HEK293 (cell line): ENCODE results near the gene SLC6A11.

Source experiments
- CTCF ChIA-PET: fragments of 350-600 bp; formaldehyde crosslinking; extraction: SDS; loops from one replicate; lab custom pipeline; 2021; ENCODE audit warnings: antibody characterized with exemption; lab: Yijun Ruan, JAX
- POLR2A ChIA-PET: fragments of 300-600 bp; formaldehyde crosslinking; extraction: SDS; loops from one replicate; lab custom pipeline; 2020; ENCODE audit warnings: antibody characterized with exemption, inconsistent platforms; lab: Yijun Ruan, JAX
- H3K27ac ChIP-seq: fragments of 200-500 bp; sonication (Bioruptor generic); 2 replicates; pipeline ENCODE4 v1.5.1; 2014; ENCODE audit warnings: low read depth, low read length, control low read depth, inconsistent platforms; ENCODE audit errors: extremely low read depth
- H3K36me3 ChIP-seq, 2 experiments: fragments of 200-500 bp in 1 of 2; sonication (Bioruptor generic) in 1 of 2; 1 replicate in 1 of 2; 2 replicates in 1 of 2; pipeline ENCODE4 v1.5.1; 2014 to 2017; ENCODE audit warnings: inconsistent platforms in 2 of 2, low read length in 2 of 2; ENCODE audit not compliant: control insufficient read depth in 2 of 2, insufficient read depth in 1 of 2
- H3K4me1 ChIP-seq: fragments of 200-500 bp; sonication (Bioruptor generic); 2 replicates; pipeline ENCODE4 v1.5.1; 2014; ENCODE audit warnings: mild to moderate bottlenecking, low read length, inconsistent platforms; ENCODE audit not compliant: control insufficient read depth, insufficient read depth
- H3K4me3 ChIP-seq: 2 replicates; pipeline ENCODE4 v1.5.1; 2011; ENCODE audit warnings: low read depth, mild to moderate bottlenecking, control low read depth, low read length, moderate library complexity
- H3K9me3 ChIP-seq: fragments of 200-500 bp; sonication (Bioruptor generic); 2 replicates; pipeline ENCODE4 v1.5.1; 2014; ENCODE audit warnings: low read depth, low read length, inconsistent platforms; ENCODE audit not compliant: control insufficient read depth, insufficient read depth
- FEZF1 ChIP-seq: fragments of 450-650 bp; formaldehyde crosslinking; IDR thresholded peaks from 2 replicates; pipeline ENCODE4 v1.5.1; 2016; ENCODE audit warnings: missing biosample characterization, missing genetic modification characterization
- SP7 ChIP-seq: fragments of 450-650 bp; formaldehyde crosslinking; IDR thresholded peaks from 2 replicates; pipeline ENCODE4 v1.5.1; 2016; ENCODE audit warnings: missing biosample characterization, missing genetic modification characterization
- ZEB2 ChIP-seq: fragments of 450-650 bp; formaldehyde crosslinking; IDR thresholded peaks from 2 replicates; pipeline ENCODE4 v1.5.1; 2016; ENCODE audit warnings: missing biosample characterization, missing genetic modification characterization
- ZNF174 ChIP-seq: fragments of 450-650 bp; formaldehyde crosslinking; IDR thresholded peaks from 2 replicates; pipeline ENCODE4 v1.5.0; 2017; ENCODE audit warnings: missing biosample characterization, mild to moderate bottlenecking, missing genetic modification characterization
- ZNF24 ChIP-seq: fragments of 450-650 bp; formaldehyde crosslinking; IDR thresholded peaks from 2 replicates; pipeline ENCODE4 v1.5.1; 2016; ENCODE audit warnings: missing biosample characterization, missing genetic modification characterization
- ZNF324 ChIP-seq: fragments of 450-650 bp; formaldehyde crosslinking; IDR thresholded peaks from 2 replicates; pipeline ENCODE4 v1.5.1; 2016; ENCODE audit warnings: missing biosample characterization, missing genetic modification characterization
- ZNF350 ChIP-seq: fragments of 450-650 bp; formaldehyde crosslinking; IDR thresholded peaks from 2 replicates; pipeline ENCODE4 v1.5.0; 2017; ENCODE audit warnings: missing biosample characterization, mild to moderate bottlenecking, missing genetic modification characterization
- ZNF416 ChIP-seq: fragments of 450-650 bp; formaldehyde crosslinking; IDR thresholded peaks from 2 replicates; pipeline ENCODE4 v1.5.1; 2016; ENCODE audit warnings: missing biosample characterization, missing genetic modification characterization
- ZNF548 ChIP-seq: fragments of 450-650 bp; formaldehyde crosslinking; IDR thresholded peaks from 2 replicates; pipeline ENCODE4 v1.5.1; 2016; ENCODE audit warnings: missing biosample characterization, missing genetic modification characterization
- ZNF561 ChIP-seq: fragments of 450-650 bp; IDR thresholded peaks from 2 replicates; pipeline ENCODE4 v1.5.1; 2018; ENCODE audit warnings: missing biosample characterization, missing genetic modification characterization, borderline replicate concordance
- ZNF626 ChIP-seq: fragments of 450-650 bp; sonication (Bioruptor Pico); formaldehyde crosslinking; IDR thresholded peaks from 2 replicates; pipeline ENCODE4 v1.5.1; 2018; ENCODE audit warnings: missing biosample characterization, missing genetic modification characterization, inconsistent platforms
- ZNF776 ChIP-seq: fragments of 450-650 bp; formaldehyde crosslinking; IDR thresholded peaks from 2 replicates; pipeline ENCODE4 v1.5.0; 2017; ENCODE audit warnings: missing biosample characterization, missing genetic modification characterization, borderline replicate concordance
- ZNF791 ChIP-seq: fragments of 450-650 bp; formaldehyde crosslinking; IDR thresholded peaks from 2 replicates; pipeline ENCODE4 v1.5.1; 2016; ENCODE audit warnings: missing biosample characterization, missing genetic modification characterization
- TF ChIP-seq, protein P1 (sequence below): fragments of 450-650 bp; formaldehyde crosslinking; IDR thresholded peaks from 2 replicates; pipeline ENCODE4 v1.5.1; 2016; ENCODE audit warnings: missing biosample characterization, missing genetic modification characterization
- TF ChIP-seq, protein P2 (sequence below): fragments of 450-650 bp; formaldehyde crosslinking; IDR thresholded peaks from 2 replicates; pipeline ENCODE4 v1.5.1; 2016; ENCODE audit warnings: missing biosample characterization, missing genetic modification characterization
- TF ChIP-seq, protein P3 (sequence below): fragments of 450-650 bp; formaldehyde crosslinking; IDR thresholded peaks from 2 replicates; pipeline ENCODE4 v1.5.1; 2017; ENCODE audit warnings: missing biosample characterization, mild to moderate bottlenecking, missing genetic modification characterization, moderate library complexity
- TF ChIP-seq, protein P4 (sequence below): fragments of 450-650 bp; formaldehyde crosslinking; IDR thresholded peaks from 2 replicates; pipeline ENCODE4 v1.5.1; 2016; ENCODE audit warnings: missing biosample characterization, missing genetic modification characterization, borderline replicate concordance
- TF ChIP-seq, protein P5 (sequence below): fragments of 450-650 bp; formaldehyde crosslinking; IDR thresholded peaks from 2 replicates; pipeline ENCODE4 v1.5.1; 2017; ENCODE audit warnings: missing biosample characterization, missing genetic modification characterization
- TF ChIP-seq, protein P6 (sequence below): fragments of 450-650 bp; formaldehyde crosslinking; IDR thresholded peaks from 2 replicates; pipeline ENCODE4 v1.5.1; 2016; ENCODE audit warnings: missing biosample characterization, missing genetic modification characterization

Gene SLC6A11

DNA sequence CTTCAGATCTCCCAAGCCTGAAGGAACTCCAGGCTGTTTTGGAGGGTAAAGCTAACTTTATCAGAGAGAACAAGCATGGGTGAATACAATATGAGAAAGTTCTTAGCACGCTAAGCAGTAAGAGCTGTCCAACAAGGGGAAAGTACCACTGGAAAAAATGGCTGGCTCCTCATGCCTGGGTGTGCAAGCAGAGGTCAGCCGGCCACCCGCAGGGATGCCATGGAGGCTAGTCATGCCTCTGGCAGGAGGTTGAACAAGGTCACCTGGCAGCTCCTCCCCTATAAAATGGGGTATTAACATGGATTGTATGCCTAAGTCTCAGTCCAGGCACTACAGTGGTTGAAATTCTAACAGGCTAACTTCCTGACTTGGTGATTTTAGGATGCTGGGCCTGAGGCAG, 101.1 kb downstream of the SLC6A11 start:
- POLR2A ChIA-PET: no interaction called here

DNA sequence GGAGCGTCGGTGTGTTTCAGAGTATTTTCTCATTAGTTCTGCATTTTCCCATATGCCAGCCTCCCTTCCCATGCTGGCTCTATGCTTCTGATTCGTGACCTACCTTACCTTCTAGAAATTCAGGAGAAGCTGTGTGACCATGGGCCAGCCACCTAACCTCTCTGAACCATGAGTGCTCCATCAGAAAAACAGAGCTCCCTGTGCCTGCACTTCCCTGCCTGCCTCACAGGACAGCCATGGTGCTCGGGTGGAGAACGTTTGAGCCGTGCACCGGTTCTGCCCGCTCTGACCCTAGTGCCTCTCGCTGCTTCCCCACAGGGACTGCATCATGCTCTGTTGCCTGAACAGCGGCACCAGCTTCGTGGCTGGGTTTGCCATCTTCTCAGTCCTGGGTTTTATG, 102.0 kb downstream of the SLC6A11 start:
- TF ChIP-seq FEZF1: no peak
- no peak for TF ChIP-seq ZEB2 (tag by site-specific recombination)
- TF ChIP-seq ZNF350: no peak
- TF ChIP-seq, protein P1, sequence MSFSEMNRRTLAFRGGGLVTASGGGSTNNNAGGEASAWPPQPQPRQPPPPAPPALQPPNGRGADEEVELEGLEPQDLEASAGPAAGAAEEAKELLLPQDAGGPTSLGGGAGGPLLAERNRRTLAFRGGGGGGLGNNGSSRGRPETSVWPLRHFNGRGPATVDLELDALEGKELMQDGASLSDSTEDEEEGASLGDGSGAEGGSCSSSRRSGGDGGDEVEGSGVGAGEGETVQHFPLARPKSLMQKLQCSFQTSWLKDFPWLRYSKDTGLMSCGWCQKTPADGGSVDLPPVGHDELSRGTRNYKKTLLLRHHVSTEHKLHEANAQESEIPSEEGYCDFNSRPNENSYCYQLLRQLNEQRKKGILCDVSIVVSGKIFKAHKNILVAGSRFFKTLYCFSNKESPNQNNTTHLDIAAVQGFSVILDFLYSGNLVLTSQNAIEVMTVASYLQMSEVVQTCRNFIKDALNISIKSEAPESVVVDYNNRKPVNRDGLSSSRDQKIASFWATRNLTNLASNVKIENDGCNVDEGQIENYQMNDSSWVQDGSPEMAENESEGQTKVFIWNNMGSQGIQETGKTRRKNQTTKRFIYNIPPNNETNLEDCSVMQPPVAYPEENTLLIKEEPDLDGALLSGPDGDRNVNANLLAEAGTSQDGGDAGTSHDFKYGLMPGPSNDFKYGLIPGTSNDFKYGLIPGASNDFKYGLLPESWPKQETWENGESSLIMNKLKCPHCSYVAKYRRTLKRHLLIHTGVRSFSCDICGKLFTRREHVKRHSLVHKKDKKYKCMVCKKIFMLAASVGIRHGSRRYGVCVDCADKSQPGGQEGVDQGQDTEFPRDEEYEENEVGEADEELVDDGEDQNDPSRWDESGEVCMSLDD (tag by site-specific recombination): no peak
- TF ChIP-seq ZNF561 (tag by site-specific recombination): no peak
- TF ChIP-seq ZNF626 (tag by site-specific recombination): no peak
- H3K27ac ChIP-seq: no peak overlapping the region
- no peaks in the 10 kb centered on the region for H3K9me3 ChIP-seq
- ChIA-PET POLR2A (no interaction called here), CTCF (interaction anchor here (1.2 kb wide), 1 partner anchor 67 kb away, joined by 3 read pairs; no protein-coding TSS in a partner anchor)
- no peaks in the 10 kb centered on the region for H3K36me3 ChIP-seq
- no peaks in the 10 kb centered on the region for H3K4me1 ChIP-seq
- H3K4me3 ChIP-seq: no peak overlapping the region

More for the DNA sequence above, 101.1 kb downstream of the SLC6A11 start:
- H3K4me1 ChIP-seq: no peaks in the 10 kb centered on the region
- no peak overlapping the region for H3K27ac ChIP-seq
- CTCF ChIA-PET: interaction anchor here (1.2 kb wide), 1 partner anchor 68 kb away, joined by 3 read pairs; no protein-coding TSS in a partner anchor
- no peaks in the 10 kb centered on the region for H3K36me3 ChIP-seq
- no peaks in the 10 kb centered on the region for H3K9me3 ChIP-seq
- no peak for TF ChIP-seq ZNF324 (tag by site-specific recombination)
- TF ChIP-seq ZNF174: no peak
- no peak overlapping the region for H3K4me3 ChIP-seq

DNA sequence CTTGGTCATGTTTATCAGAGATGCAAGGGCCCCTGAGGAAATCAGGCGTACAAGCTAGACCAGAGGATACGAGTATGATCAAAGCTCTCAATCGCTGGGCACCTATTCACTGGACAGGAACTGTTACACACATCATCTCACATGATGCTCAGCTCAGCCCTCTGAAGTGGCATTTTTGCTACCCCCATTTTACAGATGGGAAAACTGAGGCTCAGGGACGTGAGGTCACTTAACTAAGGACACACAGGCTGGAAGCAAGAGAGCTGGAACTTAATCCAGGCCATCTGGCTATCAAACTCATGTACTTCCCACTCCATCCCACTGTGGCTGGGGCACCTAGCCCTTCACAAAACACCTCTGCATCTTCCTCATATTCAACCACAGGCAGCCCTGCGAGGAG, 103.6 kb downstream of the SLC6A11 start:
- POLR2A ChIA-PET: no interaction called here
- Histone ChIP-seq H3K9me3 (no peaks in the 10 kb centered on the region), H3K4me1 (no peaks in the 10 kb centered on the region), H3K36me3 (no peaks in the 10 kb centered on the region), H3K27ac (no peak overlapping the region), H3K4me3 (no peak overlapping the region)
- CTCF ChIA-PET: interaction anchor here (0.7 kb wide), 1 partner anchor 84 kb away, joined by 3 read pairs; no protein-coding TSS in a partner anchor
- TF ChIP-seq ZNF791 (no peak), ZNF416 (tag by site-specific recombination) (no peak), ZNF24 (no peak), ZNF776 (no peak), ZNF548 (tag by site-specific recombination) (no peak), SP7 (tag by site-specific recombination) (no peak)
- TF ChIP-seq, protein P2, sequence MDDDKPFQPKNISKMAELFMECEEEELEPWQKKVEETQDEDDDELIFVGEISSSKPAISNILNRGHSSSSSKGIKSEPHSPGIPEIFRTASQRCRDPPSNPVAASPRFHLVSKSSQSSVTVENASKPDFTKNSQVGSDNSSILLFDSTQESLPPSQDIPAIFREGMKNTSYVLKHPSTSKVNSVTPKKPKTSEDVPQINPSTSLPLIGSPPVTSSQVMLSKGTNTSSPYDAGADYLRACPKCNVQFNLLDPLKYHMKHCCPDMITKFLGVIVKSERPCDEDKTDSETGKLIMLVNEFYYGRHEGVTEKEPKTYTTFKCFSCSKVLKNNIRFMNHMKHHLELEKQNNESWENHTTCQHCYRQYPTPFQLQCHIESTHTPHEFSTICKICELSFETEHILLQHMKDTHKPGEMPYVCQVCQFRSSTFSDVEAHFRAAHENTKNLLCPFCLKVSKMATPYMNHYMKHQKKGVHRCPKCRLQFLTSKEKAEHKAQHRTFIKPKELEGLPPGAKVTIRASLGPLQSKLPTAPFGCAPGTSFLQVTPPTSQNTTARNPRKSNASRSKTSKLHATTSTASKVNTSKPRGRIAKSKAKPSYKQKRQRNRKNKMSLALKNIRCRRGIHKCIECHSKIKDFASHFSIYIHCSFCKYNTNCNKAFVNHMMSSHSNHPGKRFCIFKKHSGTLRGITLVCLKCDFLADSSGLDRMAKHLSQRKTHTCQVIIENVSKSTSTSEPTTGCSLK (tag by site-specific recombination): no peak
- TF ChIP-seq, protein P3, sequence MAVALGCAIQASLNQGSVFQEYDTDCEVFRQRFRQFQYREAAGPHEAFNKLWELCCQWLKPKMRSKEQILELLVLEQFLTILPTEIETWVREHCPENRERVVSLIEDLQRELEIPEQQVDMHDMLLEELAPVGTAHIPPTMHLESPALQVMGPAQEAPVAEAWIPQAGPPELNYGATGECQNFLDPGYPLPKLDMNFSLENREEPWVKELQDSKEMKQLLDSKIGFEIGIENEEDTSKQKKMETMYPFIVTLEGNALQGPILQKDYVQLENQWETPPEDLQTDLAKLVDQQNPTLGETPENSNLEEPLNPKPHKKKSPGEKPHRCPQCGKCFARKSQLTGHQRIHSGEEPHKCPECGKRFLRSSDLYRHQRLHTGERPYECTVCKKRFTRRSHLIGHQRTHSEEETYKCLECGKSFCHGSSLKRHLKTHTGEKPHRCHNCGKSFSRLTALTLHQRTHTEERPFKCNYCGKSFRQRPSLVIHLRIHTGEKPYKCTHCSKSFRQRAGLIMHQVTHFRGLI: no peak
- TF ChIP-seq, protein P4, sequence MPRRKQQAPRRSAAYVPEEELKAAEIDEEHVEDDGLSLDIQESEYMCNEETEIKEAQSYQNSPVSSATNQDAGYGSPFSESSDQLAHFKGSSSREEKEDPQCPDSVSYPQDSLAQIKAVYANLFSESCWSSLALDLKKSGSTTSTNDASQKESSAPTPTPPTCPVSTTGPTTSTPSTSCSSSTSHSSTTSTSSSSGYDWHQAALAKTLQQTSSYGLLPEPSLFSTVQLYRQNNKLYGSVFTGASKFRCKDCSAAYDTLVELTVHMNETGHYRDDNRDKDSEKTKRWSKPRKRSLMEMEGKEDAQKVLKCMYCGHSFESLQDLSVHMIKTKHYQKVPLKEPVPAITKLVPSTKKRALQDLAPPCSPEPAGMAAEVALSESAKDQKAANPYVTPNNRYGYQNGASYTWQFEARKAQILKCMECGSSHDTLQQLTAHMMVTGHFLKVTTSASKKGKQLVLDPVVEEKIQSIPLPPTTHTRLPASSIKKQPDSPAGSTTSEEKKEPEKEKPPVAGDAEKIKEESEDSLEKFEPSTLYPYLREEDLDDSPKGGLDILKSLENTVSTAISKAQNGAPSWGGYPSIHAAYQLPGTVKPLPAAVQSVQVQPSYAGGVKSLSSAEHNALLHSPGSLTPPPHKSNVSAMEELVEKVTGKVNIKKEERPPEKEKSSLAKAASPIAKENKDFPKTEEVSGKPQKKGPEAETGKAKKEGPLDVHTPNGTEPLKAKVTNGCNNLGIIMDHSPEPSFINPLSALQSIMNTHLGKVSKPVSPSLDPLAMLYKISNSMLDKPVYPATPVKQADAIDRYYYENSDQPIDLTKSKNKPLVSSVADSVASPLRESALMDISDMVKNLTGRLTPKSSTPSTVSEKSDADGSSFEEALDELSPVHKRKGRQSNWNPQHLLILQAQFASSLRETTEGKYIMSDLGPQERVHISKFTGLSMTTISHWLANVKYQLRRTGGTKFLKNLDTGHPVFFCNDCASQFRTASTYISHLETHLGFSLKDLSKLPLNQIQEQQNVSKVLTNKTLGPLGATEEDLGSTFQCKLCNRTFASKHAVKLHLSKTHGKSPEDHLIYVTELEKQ (tag by site-specific recombination): no peak
- TF ChIP-seq, protein P5, sequence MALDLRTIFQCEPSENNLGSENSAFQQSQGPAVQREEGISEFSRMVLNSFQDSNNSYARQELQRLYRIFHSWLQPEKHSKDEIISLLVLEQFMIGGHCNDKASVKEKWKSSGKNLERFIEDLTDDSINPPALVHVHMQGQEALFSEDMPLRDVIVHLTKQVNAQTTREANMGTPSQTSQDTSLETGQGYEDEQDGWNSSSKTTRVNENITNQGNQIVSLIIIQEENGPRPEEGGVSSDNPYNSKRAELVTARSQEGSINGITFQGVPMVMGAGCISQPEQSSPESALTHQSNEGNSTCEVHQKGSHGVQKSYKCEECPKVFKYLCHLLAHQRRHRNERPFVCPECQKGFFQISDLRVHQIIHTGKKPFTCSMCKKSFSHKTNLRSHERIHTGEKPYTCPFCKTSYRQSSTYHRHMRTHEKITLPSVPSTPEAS: no peak
- TF ChIP-seq, protein P6, sequence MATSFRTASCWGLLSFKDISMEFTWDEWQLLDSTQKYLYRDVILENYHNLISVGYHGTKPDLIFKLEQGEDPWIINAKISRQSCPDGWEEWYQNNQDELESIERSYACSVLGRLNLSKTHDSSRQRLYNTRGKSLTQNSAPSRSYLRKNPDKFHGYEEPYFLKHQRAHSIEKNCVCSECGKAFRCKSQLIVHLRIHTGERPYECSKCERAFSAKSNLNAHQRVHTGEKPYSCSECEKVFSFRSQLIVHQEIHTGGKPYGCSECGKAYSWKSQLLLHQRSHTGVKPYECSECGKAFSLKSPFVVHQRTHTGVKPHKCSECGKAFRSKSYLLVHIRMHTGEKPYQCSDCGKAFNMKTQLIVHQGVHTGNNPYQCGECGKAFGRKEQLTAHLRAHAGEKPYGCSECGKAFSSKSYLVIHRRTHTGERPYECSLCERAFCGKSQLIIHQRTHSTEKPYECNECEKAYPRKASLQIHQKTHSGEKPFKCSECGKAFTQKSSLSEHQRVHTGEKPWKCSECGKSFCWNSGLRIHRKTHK (tag by site-specific recombination): no peak
